GM18867 (cell line): ENCODE results near the gene TTC21B.
"Not testable (repeated sequence)": the region's sequence is repeated elsewhere in the genome, so short reads cannot be mapped to it uniquely, and the experiment has no call there.

ENCODE experiments used
- ATAC-seq: cut with Tn5 transposase; IDR thresholded peaks from one replicate; pipeline ENCODE4 v1.9.1; 2021; ENCODE audit warnings: mild to moderate bottlenecking, moderate library complexity; ENCODE audit not compliant: unreplicated experiment

The TTC21B gene

DNA sequence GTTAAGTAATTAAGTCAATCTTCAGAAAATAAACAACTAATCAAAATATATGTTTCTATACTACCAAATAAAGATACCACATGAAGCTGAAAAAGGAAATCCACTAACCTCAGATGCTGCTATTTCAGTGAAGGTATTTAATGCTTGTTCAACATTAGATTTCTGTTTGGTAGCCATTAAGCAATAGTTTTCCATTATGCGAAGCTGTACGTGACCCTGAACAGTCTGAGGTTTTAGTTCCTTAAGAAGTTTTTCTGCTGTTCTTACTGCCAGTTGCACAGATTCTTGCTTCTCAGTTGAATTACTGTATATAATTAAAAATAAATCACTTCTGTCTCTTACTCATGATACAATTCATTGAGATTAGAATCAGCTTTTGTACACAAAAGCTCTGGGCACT is 65.4 kb downstream of the TTC21B start:
- no peak for ATAC-seq

DNA sequence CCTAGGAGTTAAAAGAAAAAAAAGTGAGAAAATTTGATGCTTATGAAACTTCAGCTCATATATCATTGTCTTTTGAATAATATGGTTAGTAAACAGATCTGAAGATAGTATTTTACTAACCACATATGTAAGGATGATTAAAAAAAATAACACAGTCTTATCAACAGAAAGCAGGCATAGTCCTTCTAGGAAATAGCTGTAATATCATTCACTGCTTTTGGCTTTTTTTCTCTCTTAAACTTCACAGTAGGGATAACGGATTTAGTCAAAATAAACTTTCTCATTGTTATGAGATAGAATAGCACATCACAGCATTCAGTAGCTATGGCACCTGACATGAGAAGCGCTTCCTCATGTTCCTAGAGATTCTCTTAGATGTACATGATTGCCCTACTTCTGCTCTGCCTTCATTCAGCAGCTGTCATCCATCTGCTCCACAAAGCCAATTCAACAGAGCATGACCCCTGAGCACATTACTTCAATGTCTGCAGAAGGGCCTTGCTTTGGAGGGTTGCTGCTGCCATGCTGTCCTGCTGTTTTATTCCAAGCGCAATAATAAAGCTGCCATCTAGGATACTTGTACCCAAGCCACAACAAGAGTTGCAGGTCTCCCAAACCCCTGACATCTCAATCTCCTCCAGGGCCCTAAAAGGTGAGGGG is 67.0 kb downstream of the TTC21B start:
- no peak for ATAC-seq

DNA sequence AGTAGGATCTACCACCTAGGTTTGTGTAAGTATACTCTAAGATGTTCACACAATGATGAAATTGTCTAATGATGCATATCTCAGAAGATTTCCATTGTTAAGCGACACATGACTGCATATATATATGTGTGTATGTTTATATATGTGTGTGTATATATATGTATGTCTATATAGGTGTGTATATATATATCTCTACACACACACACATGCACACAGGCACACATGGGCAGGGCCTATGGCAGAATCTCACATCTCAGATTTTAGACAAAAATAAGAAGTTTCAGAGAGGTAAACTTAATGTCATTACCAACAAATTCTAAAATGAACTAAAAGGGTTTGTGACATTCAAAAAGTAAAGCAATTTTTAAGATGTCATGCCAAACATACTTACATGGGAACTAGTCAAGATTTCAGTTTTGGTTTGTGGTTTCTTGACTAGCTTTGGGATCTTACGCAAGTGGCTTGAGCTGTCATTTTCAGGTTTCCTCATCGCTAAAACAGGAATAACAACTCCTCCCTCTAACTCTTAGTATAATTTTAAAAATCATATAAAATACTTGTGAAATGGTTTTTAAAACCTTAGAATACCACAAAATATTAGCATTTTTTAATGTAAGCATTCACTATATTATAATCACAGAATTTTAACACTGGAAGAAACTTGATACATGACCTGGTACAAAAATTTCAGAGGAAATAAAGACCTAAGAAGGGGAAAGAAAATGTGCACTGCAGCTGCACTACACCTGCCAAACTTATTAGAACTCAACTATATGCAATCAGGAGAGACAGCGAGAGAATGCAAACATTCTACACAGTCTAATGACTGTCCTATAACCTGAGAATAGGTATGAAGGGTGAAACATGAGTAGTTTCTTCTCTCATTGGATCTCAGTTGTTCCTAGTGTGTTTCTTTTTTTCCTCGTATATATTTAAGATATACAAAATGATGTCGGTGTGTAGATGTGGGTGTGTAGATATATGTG is 75.7 kb downstream of the TTC21B start:
- ATAC-seq = peak; percentile 77

DNA sequence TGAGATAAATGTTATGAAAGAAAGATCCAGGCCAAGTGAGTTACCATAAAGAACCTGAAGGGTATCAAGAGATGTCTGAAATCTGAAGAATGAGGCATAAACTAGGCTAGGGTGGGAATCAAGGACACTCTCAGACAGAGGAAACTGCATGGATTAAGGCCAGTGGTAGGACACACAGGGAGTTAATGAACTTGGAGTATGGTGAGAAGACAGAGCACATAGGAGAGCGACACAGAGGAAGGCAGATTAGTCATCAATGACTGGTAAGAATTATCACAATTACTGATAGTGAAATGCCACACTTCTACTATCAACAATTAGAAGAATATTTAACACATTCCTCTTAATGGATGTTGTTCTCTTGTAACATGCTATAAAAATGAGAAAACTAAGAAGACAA is 76.9 kb downstream of the TTC21B start:
- no peak for ATAC-seq

DNA sequence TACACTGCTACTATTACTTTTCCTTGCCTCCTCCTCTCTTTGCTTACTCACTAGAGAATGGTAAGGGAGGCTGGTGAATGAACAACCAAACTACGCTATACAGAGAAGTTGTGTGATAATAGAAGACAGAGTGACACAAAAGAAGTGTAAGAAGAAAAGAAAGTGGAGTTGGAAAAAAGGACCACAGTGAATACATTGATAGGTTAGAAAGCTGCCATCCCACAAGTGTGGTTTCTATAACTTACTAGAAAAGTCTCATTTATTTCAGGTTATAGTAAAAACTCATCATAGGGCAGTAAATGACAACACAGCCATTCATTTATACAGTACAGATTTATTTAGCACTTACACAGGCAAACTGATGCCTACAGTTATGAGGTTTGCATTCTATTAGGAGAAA is 77.3 kb downstream of the TTC21B start:
- no peak for ATAC-seq

DNA sequence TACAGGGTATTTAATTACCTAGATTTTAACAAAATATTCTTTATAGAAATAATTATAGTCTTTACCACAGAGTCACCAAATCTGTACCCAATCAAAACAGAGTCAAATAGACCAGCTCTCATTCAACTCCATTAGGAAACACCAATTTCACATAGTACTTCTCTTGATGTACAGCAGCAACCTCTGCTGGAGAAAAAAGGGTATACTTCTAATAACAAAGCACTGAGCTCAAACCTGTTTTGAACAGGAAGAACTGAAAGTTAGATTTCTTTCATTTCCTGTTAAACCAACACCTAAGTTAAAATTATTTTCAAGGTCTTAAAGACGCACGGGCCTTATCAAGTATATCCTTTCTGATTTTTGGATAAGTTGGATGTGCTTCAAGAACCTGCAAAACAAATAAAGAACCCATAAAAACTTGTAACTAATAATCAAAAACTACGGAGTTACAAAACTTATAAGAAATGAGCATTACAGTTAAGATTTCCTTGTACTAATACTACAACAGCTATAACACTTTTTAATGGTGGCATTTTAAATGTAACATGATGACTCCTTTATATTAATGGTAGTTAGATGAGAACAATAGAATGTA is 79.0 kb downstream of the TTC21B start:
- ATAC-seq = peak; percentile 90

DNA sequence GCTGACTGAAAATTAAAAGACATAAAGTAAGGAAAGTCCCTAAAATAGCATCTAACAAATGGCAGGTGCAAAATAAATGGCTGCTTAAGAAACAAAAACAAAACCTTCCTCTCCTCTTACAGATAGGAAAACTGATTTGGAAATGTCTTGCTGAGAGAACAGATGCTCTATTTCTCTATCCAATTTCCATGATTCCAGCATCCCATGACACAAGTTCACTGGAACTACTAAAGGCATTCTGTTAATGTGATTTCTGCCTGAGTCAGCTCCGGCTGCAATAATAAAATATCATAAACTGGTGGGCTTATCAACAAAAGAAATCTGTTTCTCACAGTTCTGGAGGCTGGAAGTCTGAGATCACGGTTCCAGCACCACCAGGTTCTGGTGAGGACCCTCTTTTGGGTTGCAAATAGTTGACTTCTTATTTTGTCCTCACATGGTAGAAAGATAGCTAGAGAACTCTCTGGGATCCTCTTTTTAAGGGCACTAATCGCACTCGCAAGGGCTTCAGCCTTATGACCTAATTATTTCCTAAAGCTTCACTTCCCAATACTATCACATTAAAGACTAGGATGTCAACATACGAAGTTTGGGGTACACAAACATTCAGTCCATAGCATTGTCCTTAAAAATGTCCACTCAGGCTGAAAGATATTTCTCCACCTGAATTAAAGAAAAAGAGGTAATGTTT is 81.3 kb downstream of the TTC21B start:
- no peak for ATAC-seq

DNA sequence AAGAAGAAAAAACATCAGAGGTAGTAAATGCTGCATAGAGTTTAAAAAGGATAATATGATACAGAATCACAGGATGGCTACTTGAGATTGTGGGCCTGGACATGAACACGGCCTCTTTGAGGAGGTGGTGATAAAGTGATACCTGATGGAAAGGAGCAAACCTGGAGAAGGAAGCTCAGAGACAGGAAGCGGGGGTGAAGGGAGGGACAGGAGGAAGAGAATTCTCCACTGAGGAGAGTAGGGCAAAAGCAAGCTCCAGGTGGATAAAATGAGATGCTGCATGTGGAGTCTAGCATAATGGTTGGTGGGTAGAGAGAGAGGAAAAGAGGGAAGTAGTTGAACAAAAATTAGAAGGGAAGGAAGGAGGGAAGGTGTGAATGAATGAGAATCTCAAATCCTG is 82.6 kb downstream of the TTC21B start:
- no peak for ATAC-seq

DNA sequence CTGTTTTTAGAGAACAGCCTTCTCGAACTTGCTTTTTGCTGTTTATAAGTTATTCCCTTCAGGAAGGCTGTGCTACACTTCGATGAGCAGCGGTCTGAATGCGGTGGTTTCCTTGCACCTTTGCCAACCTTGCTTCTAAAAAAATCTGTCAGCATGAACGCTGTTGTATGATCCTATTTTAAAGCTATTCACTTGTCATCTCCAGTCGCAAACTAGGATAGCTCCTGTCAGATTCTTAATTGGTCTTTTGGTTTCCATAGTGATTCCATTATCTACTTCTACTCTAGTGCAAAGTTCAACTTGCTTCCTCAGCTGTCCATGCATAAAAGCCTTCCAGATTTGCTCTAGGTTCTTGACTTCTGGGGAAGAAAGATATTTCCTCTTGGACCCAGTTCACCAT is 83.2 kb downstream of the TTC21B start:
- no peak for ATAC-seq

DNA sequence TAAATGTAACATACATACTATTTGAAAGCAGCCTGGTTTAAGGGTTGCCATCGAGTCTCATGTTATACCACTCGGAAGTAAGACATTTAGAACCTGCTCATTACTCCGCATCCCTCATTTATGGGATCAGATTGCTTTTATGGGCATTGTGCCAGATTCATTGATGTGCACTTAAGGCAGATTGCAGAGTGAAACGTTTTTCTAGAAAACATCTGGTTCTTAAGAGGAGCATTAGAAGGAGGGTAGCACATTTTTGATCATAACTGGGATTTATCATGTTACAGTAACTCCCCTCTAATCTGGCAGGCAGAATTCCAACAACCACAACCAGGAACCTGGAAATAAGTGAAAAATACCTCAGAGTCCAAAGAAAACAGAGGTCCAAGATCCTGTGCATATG is 85.4 kb downstream of the TTC21B start:
- no peak for ATAC-seq

DNA sequence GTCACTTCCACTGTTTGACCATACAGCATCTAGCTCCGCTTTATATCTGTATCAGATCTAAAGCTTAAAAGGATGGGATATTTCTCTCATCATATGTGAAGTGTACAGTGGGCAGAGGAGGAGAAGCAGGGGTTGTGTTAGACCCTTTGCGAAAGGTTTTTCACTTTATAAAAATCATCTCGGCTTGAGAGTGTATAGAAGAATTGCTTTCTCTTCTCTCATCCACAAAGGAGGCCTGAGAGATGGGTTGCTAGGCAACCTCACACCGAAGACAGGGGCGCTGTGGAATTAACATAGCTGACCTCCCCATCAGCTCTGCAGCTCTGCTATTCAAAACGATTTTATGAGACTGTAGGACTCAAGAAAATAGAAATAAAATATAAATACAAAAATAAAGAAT is 89.3 kb downstream of the TTC21B start:
- no peak for ATAC-seq

DNA sequence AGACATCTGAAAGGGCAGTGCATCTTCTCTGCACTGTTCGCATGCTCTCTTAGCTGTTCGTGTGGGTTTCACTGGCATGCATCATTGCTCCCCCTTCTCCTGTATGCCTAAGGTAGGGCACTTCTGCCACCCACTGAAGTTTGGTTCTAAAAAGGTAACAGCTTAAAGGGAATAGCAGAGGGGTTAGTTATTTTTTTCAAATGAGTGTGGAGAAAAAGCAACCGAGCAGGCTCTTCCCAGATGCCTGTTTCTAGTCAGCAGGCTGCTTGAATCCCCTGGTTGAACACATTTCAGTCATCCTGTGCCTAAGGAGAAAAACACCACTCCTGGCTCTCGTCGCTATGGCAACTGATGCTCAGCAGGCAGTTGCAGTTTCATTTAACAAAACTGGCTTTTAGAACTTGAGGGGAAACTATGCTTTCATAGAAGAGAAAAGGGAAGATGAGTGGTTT is 89.7 kb downstream of the TTC21B start:
- ATAC-seq = peak; percentile 89

DNA sequence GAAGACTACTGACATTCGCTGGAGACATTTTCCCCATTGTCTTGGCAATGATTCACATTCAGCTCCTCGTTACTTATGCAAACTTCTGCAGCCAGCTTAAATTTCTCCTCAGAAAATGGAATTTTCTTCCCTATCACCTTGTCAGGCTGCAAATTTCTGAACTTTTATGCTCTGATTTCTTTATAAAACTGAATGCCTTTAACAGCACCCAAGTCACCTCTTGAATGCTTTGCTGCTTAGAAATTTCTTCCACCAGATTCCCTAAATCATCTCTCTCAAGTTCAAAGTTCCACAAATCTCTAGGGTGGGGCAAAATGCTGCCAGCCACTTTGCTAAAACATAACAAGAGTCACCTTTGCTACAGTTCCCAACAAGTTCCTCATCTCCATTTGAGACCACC is 92.5 kb downstream of the TTC21B start:
- not testable (repeated sequence) for ATAC-seq

DNA sequence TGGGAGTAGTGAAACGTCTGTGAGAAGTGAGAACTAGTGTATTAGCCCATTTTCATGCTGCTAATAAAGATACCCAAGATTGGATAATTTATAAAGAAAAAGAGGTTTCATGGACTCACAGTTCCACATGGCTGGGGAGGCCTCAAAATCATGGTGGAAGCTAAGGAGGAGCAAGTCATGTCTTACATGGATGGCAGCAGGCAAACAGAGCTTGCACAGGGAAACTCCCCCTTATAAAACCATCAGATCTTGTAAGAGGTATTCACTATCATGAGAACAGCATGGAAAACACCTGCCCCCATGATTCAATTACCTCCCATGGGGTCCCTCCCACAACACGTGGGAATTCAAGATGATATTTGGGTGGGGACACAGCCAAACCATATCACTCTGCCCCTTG is 93.9 kb downstream of the TTC21B start:
- ATAC-seq = not testable (repeated sequence)

DNA sequence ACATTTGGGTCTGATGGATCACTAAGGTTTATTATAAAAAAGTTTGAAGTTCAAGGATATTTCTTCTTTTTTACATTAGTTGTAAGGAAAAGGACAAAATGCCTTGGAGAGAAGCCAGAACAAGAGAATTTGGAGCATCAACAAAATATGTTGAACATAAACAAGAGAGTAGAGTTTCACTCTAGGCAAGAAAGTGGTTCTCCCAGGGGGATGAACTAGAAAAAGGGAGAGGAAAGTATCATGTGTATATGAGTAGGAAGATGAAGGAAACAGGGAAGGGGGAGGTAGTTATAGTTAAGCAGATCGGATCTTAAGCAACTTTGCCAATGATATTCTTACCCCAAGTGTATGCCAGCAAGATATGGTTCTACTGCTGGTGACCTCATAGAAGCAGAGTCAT is 95.7 kb downstream of the TTC21B start:
- ATAC-seq = no peak

DNA sequence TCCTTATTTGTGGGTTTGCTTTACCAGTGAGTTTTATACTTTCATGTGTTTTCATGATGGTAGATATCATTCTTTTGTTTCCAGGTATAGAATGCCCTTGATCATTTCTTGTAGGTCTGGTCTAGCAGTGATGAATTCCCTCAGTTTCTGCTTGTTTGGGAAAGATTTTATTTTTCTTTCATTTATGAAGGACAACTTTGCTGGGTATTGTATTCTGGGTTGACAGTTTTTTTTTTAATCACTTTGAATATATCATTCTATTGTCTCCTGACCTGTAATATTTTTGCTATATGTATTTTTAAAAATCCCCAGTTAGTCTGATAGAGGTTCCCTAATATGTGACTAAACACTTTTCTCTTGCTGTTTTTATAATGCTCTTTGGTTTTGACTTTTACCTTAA is 101.2 kb downstream of the TTC21B start:
- ATAC-seq = no peak

DNA sequence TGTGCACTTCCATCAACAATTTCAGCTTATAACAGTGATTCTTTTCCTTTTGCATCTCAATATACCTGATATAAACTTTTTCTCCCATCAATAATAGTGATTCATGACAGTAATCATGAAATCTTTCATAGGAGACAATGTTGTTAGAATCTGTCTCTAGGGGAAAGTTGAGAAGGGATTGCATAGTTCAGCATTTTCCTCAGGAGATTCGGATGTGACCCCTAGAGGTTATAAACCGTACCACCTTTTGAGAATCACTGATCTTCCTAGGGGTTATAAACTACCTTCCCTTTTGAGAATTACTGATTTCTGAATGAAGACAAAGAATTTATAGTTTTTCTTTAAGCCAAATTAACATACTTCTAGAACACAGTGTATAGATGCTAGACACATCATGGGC is 106.6 kb downstream of the TTC21B start:
- ATAC-seq = peak; percentile 54

DNA sequence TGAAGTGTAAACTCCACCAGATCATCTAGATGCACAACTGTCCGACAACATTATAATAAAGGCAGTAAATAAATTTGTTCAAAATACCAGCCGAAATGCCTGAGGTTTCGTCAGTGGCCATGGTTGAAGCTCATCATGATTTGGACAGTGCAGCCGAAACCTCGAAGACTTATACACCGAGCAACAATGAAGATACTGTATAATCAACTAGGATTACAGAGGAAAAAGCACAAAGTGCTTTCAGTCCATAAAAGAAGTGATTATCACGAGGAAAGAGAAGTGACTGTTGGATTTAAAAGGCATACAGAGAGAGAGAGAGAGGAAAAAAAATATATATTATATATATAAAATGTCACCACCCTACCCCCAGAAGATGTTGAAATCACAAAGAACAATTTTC is 107.5 kb downstream of the TTC21B start:
- ATAC-seq = no peak

DNA sequence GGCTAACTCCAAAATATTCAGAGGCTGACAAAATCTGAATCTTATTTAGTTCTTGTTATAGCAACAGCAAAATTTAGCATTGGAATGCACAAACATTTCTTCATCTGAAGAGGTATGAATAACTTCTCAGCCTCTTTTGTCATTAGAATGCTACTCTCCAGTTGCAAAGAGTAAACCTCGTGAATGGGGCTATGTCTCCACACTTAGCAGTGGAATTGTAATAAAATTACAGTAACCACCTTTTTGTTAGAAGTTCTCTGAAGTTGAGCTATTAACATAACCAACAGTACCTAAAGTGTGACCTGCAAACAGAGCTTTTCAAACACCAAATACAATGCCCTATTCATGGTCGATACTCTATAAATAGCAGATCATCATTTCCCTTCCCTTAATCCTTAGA is 109.4 kb downstream of the TTC21B start:
- no peak for ATAC-seq

DNA sequence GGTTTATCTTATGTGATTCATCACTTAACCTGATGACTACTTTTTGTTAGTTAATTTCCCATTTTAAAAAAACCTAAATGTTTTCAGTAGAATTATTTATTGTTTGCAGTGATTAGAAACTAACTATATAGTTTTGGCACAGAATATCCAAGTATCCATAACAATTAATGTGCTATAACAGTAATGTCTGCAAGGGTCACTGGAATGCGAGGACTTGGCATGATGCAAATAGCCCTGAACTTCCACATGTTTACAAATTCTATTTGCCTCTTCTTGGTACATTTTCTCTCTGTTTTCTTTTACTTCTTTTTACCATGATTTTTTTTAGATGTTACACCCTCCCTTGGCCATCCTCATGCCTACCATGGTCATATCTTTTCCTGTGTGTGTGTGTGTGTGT is 110.2 kb downstream of the TTC21B start:
- no peak for ATAC-seq

DNA sequence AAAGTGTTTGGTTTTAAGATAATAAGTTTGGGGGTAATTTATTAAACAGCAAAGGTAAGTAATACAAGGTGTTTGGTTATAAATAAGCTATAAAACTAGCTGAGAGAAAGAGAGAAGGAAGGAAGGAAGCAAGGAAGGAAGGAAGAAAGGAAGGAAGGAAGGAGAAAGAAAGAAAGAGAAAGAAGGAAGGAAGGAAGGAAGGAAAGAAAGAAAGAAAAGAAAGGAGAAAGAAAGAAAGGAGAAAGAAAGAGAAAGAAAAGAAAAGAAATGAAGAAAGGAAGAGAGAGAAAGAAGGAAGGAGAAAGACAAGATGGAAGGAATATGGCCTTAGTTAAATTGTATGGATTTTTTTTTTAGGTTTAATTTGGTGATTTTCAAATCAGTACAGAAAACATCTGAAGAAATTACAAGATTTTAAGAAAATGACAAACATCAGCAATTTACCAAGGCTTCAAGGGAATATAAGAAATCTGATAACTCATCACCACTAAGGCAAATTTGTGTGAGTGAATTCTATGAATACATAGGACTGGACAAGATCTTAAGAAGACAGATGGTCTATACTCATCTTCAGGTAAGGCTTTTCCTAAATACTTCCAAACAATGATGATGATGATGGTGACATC is 113.1 kb downstream of the TTC21B start:
- no peak for ATAC-seq
